Transverse colon (tissue), 4 donors: ENCODE measurements around the gene KCNJ9. TPM values are rescaled to one million over a fixed set of nuclear protein-coding genes. Genes with fewer than 3 reads are reported as not detected.

Experiments used
- DNase-seq: peaks from one replicate; pipeline ENCODE4 v3.0.0-alpha.2; 2019
- H3K27ac ChIP-seq, 4 donors: fragments of 200-600 bp; sonication (generic); 2 replicates each; pipeline ENCODE4 v1.5.1; 2016 to 2018; ENCODE audit warnings: inconsistent platforms in 4 of 4
- H3K27me3 ChIP-seq: fragments of 200-600 bp; sonication (generic); 2 replicates; pipeline ENCODE4 v1.5.1; 2017; ENCODE audit warnings: inconsistent platforms
- H3K36me3 ChIP-seq, 4 donors: fragments of 200-600 bp; sonication (generic); 2 replicates each; pipeline ENCODE4 v1.5.1; 2017 to 2019; ENCODE audit warnings: inconsistent platforms in 4 of 4
- H3K4me1 ChIP-seq, 4 donors: fragments of 200-600 bp; sonication (generic); 2 replicates each; pipeline ENCODE4 v1.5.1; 2017 to 2020; ENCODE audit warnings: inconsistent platforms in 4 of 4
- H3K4me3 ChIP-seq, 4 donors: fragments of 200-600 bp; sonication (generic); 1 replicate in 1 of 4; 2 replicates in 3 of 4; pipeline versions ENCODE4 v1.5.1 to v1.6.1; 2017 to 2019; ENCODE audit warnings: inconsistent platforms in 4 of 4
- H3K9me3 ChIP-seq, 2 donors: fragments of 200-600 bp; sonication (generic); 2 replicates each; pipeline ENCODE4 v1.5.1; 2017 to 2019; ENCODE audit warnings: inconsistent platforms in 2 of 2
- EP300 ChIP-seq: sonication (generic); formaldehyde crosslinking; IDR thresholded peaks from one replicate; pipeline ENCODE4 v1.6.1; 2017; ENCODE audit warnings: antibody characterized with exemption, low read depth
- POLR2A ChIP-seq: fragments of 450-650 bp; IDR thresholded peaks from one replicate; pipeline ENCODE4 v1.6.1; 2016; ENCODE audit warnings: antibody characterized with exemption, mild to moderate bottlenecking, moderate library complexity
- POLR2AphosphoS5 ChIP-seq, 3 donors: sonication (generic); formaldehyde crosslinking; IDR thresholded peaks; one replicate each; pipeline ENCODE4 v1.6.1; 2016; ENCODE audit warnings: antibody characterized with exemption in 3 of 3
- WGBS, 2 donors: methylation state at CpG; one replicate each; pipeline ENCODE4 v1.1.5; 2018; ENCODE audit warnings: low coverage in 1 of 2; 5-methylcytosine and 5-hydroxymethylcytosine counted together
- in situ Hi-C, 4 donors: fragments of 200-750 bp; cut with MboI; loops; one replicate each; pipeline versions ENCODE4 v1.15.0 to v1.15.1; 2017; ENCODE audit warnings: low sequenced_read_pairs in 3 of 4, low pct_ligation_motif_present in 1 of 4, low pct_unique_long_range_greater_than_20kb in 1 of 4
- intact Hi-C: fragments of 100-400 bp; cut with DNase I; formaldehyde crosslinking; loops from one replicate; pipeline ENCODE4 v1.15.1; 2023; ENCODE audit warnings: low total_unique reads
- total RNA-seq, 4 donors: library from RNA; depleted of rRNA; stranded (reverse); fragments of >200 nt; gene quantifications; one replicate each; pipeline ENCODE4 v1.1.0, GENCODE V29; 2016
- TF ChIP-seq, protein P1 (sequence below), 5 experiments: fragments of 200-600 bp in 3 of 5; fragments of 450-650 bp in 2 of 5; sonication (generic) in 3 of 5; IDR thresholded peaks; 1 replicate in 2 of 5; 2 replicates in 3 of 5; pipeline ENCODE4 v1.5.1; 2016 to 2017; ENCODE audit warnings: antibody characterized with exemption in 5 of 5, inconsistent platforms in 3 of 5, mild to moderate bottlenecking in 2 of 5, moderate library complexity in 1 of 5

The KCNJ9 gene
- total RNA-seq, 4 donors from 2014 or later, result 0.27 TPM; not detected in 3

- DNase-seq, result peak; percentile 99
- 0 to 2% methylated on average over 1 to 24 of the region's 40 CpGs for WGBS, 2 donors
- in situ Hi-C loops (no loop called here), intact Hi-C loops (loop anchor here (1.0 kb wide), 1 partner anchor 120 kb away; no protein-coding TSS in a partner anchor)
- peaks cover 33 to 65% (median 48%) of the 10 kb centered on the region in 4 donors for H3K4me1 ChIP-seq
- H3K27me3 ChIP-seq, result no peaks in the 10 kb centered on the region
- H3K27ac ChIP-seq, result peak overlapping the region; percentile 90 to 97 (median 95)
- H3K9me3 ChIP-seq, result no peaks in the 10 kb centered on the region
- no peaks in the 10 kb centered on the region for H3K36me3 ChIP-seq
- no peak for TF ChIP-seq EP300
- TF ChIP-seq POLR2AphosphoS5 (IDR thresholded peaks at IDR 0.05), result peak; percentile 79 to 86 (median 85)
- TF ChIP-seq, protein P1, sequence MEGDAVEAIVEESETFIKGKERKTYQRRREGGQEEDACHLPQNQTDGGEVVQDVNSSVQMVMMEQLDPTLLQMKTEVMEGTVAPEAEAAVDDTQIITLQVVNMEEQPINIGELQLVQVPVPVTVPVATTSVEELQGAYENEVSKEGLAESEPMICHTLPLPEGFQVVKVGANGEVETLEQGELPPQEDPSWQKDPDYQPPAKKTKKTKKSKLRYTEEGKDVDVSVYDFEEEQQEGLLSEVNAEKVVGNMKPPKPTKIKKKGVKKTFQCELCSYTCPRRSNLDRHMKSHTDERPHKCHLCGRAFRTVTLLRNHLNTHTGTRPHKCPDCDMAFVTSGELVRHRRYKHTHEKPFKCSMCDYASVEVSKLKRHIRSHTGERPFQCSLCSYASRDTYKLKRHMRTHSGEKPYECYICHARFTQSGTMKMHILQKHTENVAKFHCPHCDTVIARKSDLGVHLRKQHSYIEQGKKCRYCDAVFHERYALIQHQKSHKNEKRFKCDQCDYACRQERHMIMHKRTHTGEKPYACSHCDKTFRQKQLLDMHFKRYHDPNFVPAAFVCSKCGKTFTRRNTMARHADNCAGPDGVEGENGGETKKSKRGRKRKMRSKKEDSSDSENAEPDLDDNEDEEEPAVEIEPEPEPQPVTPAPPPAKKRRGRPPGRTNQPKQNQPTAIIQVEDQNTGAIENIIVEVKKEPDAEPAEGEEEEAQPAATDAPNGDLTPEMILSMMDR (IDR thresholded peaks at IDR 0.05), result no peak
- peak; percentile 64 for TF ChIP-seq POLR2A
- H3K4me3 ChIP-seq, result peak overlapping the region; percentile 29 to 88 (median 56)
Measured at GRCh38 chr1:160098852-160099561, 17.7 kb downstream of the KCNJ9 start.

GRCh38 chr1:160099716-160100375 lies 18.5 kb downstream of the KCNJ9 start:
- in situ Hi-C loops, result no loop called here
- no peak overlapping the region for H3K4me3 ChIP-seq
- no peak for DNase-seq
- intact Hi-C loops, result loop anchor here (1.0 to 10.0 kb wide), 2 partner anchors 95 to 119 kb away; partner anchors contain the start of gene CASQ1
- H3K9me3 ChIP-seq, result no peaks in the 10 kb centered on the region
- no peaks in the 10 kb centered on the region for H3K36me3 ChIP-seq
- peaks cover 33 to 62% (median 44%) of the 10 kb centered on the region in 4 donors for H3K4me1 ChIP-seq
- H3K27ac ChIP-seq, result peak overlapping the region; percentile 90 to 97 (median 95)
- no peaks in the 10 kb centered on the region for H3K27me3 ChIP-seq
- TF ChIP-seq, protein P1 (IDR thresholded peaks at IDR 0.05), result no peak
- 92% methylated on average over 2 of the region's 2 CpGs; no CpG with 5 or more reads in 1 of the 2 donors for WGBS, 2 donors

GRCh38 chr1:160101037-160101716 lies 19.8 kb downstream of the KCNJ9 start:
- intact Hi-C loops, result loop anchor here (10.0 kb wide), 1 partner anchor 94 kb away; the partner anchor contains the start of gene CASQ1
- H3K4me3 ChIP-seq, result no peak overlapping the region
- TF ChIP-seq POLR2AphosphoS5 (IDR thresholded peaks at IDR 0.05), result peak in 2 of 3 donors; percentile 34 to 64
- TF ChIP-seq, protein P1 (IDR thresholded peaks at IDR 0.05), result peak; percentile 85 to 96 (median 92)
- TF ChIP-seq POLR2A, result no peak
- no peak for TF ChIP-seq EP300
- peak overlapping the region; percentile 61 to 97 (median 82) for H3K27ac ChIP-seq
- no peaks in the 10 kb centered on the region for H3K36me3 ChIP-seq
- no peaks in the 10 kb centered on the region for H3K27me3 ChIP-seq
- WGBS, 2 donors, result 28% methylated on average over 2 to 13 of the region's 13 CpGs
- no peaks in the 10 kb centered on the region for H3K9me3 ChIP-seq
- peak; percentile 78 for DNase-seq
- H3K4me1 ChIP-seq, result peaks cover 26 to 53% (median 34%) of the 10 kb centered on the region in 4 donors
- in situ Hi-C loops, result no loop called here
